Activated naive CD8-positive, alpha-beta T cell treated with anti-CD3 and anti-CD28 coated beads, Interleukin-2, amount 50 U/mL, for 24 hours (primary cell): ENCODE data around the gene MST1.

Experiments
- ATAC-seq: fragments of 150-1000 bp; cut with Tn5 transposase; one replicate; pipeline ENCODE4 v1.10.0; 2021
- DNase-seq: peaks from one replicate; pipeline ENCODE4 v3.0.0; 2021
- H3K27ac Mint-ChIP-seq: one replicate; pipeline ENCODE4 v1.8.0; 2021; ENCODE audit warnings: mild to moderate bottlenecking, mixed read lengths
- H3K27me3 Mint-ChIP-seq: one replicate; pipeline ENCODE4 v1.8.0; 2021; ENCODE audit warnings: mixed read lengths
- H3K36me3 Mint-ChIP-seq: one replicate; pipeline ENCODE4 v1.8.0; 2021; ENCODE audit warnings: low read depth, mixed read lengths
- H3K4me1 Mint-ChIP-seq: one replicate; pipeline ENCODE4 v1.8.0; 2021; ENCODE audit warnings: mixed read lengths
- H3K4me3 Mint-ChIP-seq: one replicate; pipeline ENCODE4 v1.8.0; 2021; ENCODE audit warnings: mild to moderate bottlenecking, moderate library complexity, mixed read lengths
- H3K9me3 Mint-ChIP-seq: one replicate; pipeline ENCODE4 v1.8.0; 2021; ENCODE audit warnings: mixed read lengths

Gene MST1

GRCh38 chr3:49681543-49681942, 7.7 kb downstream of the MST1 start:
- ATAC-seq (no peak), DNase-seq (no peak)
- Mint-ChIP-seq H3K27me3 (no peaks in the 10 kb centered on the region), H3K27ac (no peak overlapping the region), H3K9me3 (no peaks in the 10 kb centered on the region), H3K36me3 (peaks cover 25% of the 10 kb centered on the region), H3K4me3 (no peak overlapping the region), H3K4me1 (peaks cover 5% of the 10 kb centered on the region)

GRCh38 chr3:49681232-49681522, 8.1 kb downstream of the MST1 start:
- no peak for DNase-seq
- no peak for ATAC-seq
- no peaks in the 10 kb centered on the region for H3K9me3 Mint-ChIP-seq
- H3K27me3 Mint-ChIP-seq: no peaks in the 10 kb centered on the region
- peaks cover 27% of the 10 kb centered on the region for H3K36me3 Mint-ChIP-seq
- H3K4me1 Mint-ChIP-seq: peaks cover 7% of the 10 kb centered on the region
- no peak overlapping the region for H3K27ac Mint-ChIP-seq
- no peak overlapping the region for H3K4me3 Mint-ChIP-seq

- peaks cover 32% of the 10 kb centered on the region for H3K36me3 Mint-ChIP-seq
These were observed 8.6 kb downstream of the MST1 start for GRCh38 chr3:49680493-49681231.

GRCh38 chr3:49675912-49676311, 13.4 kb downstream of the MST1 start:
- Mint-ChIP-seq H3K27me3 (no peaks in the 10 kb centered on the region), H3K27ac (no peak overlapping the region), H3K9me3 (no peaks in the 10 kb centered on the region), H3K36me3 (peaks cover 28% of the 10 kb centered on the region), H3K4me1 (peaks cover 35% of the 10 kb centered on the region), H3K4me3 (peak overlapping the region; percentile 91)
- ATAC-seq (no peak), DNase-seq (no peak)

More at GRCh38 chr3:49680493-49681231, 8.6 kb downstream of the MST1 start:
- ATAC-seq: peak; percentile 35
- H3K4me3 Mint-ChIP-seq: no peak overlapping the region
- H3K9me3 Mint-ChIP-seq: no peaks in the 10 kb centered on the region
- peaks cover 13% of the 10 kb centered on the region for H3K4me1 Mint-ChIP-seq
- no peak for DNase-seq
- H3K27ac Mint-ChIP-seq: peak overlapping the region; percentile 46
- no peaks in the 10 kb centered on the region for H3K27me3 Mint-ChIP-seq

GRCh38 chr3:49674497-49674983, 14.7 kb downstream of the MST1 start:
- peak overlapping the region; percentile 91 for H3K4me3 Mint-ChIP-seq
- peaks cover 22% of the 10 kb centered on the region for H3K36me3 Mint-ChIP-seq
- peak overlapping the region; percentile 22 for H3K27ac Mint-ChIP-seq
- DNase-seq (no peak), ATAC-seq (peak; percentile 7)
- H3K27me3 Mint-ChIP-seq: no peaks in the 10 kb centered on the region
- peaks cover 35% of the 10 kb centered on the region for H3K4me1 Mint-ChIP-seq
- H3K9me3 Mint-ChIP-seq: no peaks in the 10 kb centered on the region

- DNase-seq (peak; percentile 98), ATAC-seq (peak; percentile 91)
- Mint-ChIP-seq H3K36me3 (peaks cover 20% of the 10 kb centered on the region), H3K27me3 (no peaks in the 10 kb centered on the region), H3K9me3 (no peaks in the 10 kb centered on the region), H3K27ac (peak within 1 kb of the TSS; percentile 94), H3K4me3 (peak within 1 kb of the TSS; percentile 91), H3K4me1 (peaks cover 35% of the 10 kb centered on the region)
These were observed 15.4 kb downstream of the MST1 start, which contains the start of gene APEH for GRCh38 chr3:49673715-49674496. APEH (plus strand) TSS chr3:49674351; CDS start chr3:49674402, 51 bp downstream.

- Mint-ChIP-seq H3K4me3 (peak overlapping the region; percentile 91), H3K27ac (peak overlapping the region; percentile 94), H3K9me3 (no peaks in the 10 kb centered on the region), H3K4me1 (peaks cover 35% of the 10 kb centered on the region), H3K27me3 (no peaks in the 10 kb centered on the region), H3K36me3 (peaks cover 18% of the 10 kb centered on the region)
- peak; percentile 46 for DNase-seq
- ATAC-seq: peak; percentile 3
These were observed 16.1 kb downstream of the MST1 start for GRCh38 chr3:49673121-49673714.

GRCh38 chr3:49671291-49672288, 17.7 kb downstream of the MST1 start:
- DNase-seq (peak; percentile 80), ATAC-seq (no peak)
- H3K36me3 Mint-ChIP-seq: peaks cover 7% of the 10 kb centered on the region
- H3K9me3 Mint-ChIP-seq: no peaks in the 10 kb centered on the region
- H3K27me3 Mint-ChIP-seq: no peaks in the 10 kb centered on the region
- H3K27ac Mint-ChIP-seq: peak overlapping the region; percentile 63
- H3K4me1 Mint-ChIP-seq: peaks cover 31% of the 10 kb centered on the region
- peak overlapping the region; percentile 66 for H3K4me3 Mint-ChIP-seq

GRCh38 chr3:49670940-49671290, 18.4 kb downstream of the MST1 start:
- Mint-ChIP-seq H3K36me3 (peaks cover 2% of the 10 kb centered on the region), H3K4me3 (no peak overlapping the region), H3K4me1 (peaks cover 27% of the 10 kb centered on the region), H3K27me3 (no peaks in the 10 kb centered on the region), H3K9me3 (no peaks in the 10 kb centered on the region), H3K27ac (no peak overlapping the region)
- ATAC-seq (no peak), DNase-seq (no peak)

GRCh38 chr3:49669352-49669751, 19.9 kb downstream of the MST1 start:
- Mint-ChIP-seq H3K27me3 (no peaks in the 10 kb centered on the region), H3K27ac (no peak overlapping the region)

GRCh38 chr3:49668861-49669260, 20.4 kb downstream of the MST1 start:
- no peaks in the 10 kb centered on the region for H3K36me3 Mint-ChIP-seq
- H3K4me3 Mint-ChIP-seq: no peak overlapping the region
- H3K27ac Mint-ChIP-seq: no peak overlapping the region
- no peaks in the 10 kb centered on the region for H3K27me3 Mint-ChIP-seq
- peaks cover 14% of the 10 kb centered on the region for H3K4me1 Mint-ChIP-seq
- ATAC-seq (no peak), DNase-seq (no peak)
- no peaks in the 10 kb centered on the region for H3K9me3 Mint-ChIP-seq

More at GRCh38 chr3:49669352-49669751, 19.9 kb downstream of the MST1 start:
- no peaks in the 10 kb centered on the region for H3K36me3 Mint-ChIP-seq
- no peak overlapping the region for H3K4me3 Mint-ChIP-seq
- ATAC-seq (no peak), DNase-seq (no peak)
- peaks cover 14% of the 10 kb centered on the region for H3K4me1 Mint-ChIP-seq
- no peaks in the 10 kb centered on the region for H3K9me3 Mint-ChIP-seq

- peaks cover 11% of the 10 kb centered on the region for H3K4me1 Mint-ChIP-seq
- H3K36me3 Mint-ChIP-seq: no peaks in the 10 kb centered on the region
- DNase-seq (no peak), ATAC-seq (no peak)
- H3K27me3 Mint-ChIP-seq: no peaks in the 10 kb centered on the region
- no peaks in the 10 kb centered on the region for H3K9me3 Mint-ChIP-seq
- H3K4me3 Mint-ChIP-seq: no peak overlapping the region
- H3K27ac Mint-ChIP-seq: no peak overlapping the region
These were observed 20.9 kb downstream of the MST1 start for GRCh38 chr3:49668414-49668797.

- H3K27ac Mint-ChIP-seq: no peak overlapping the region
- H3K4me1 Mint-ChIP-seq: peaks cover 7% of the 10 kb centered on the region
- no peak overlapping the region for H3K4me3 Mint-ChIP-seq
- DNase-seq (no peak), ATAC-seq (no peak)
- H3K9me3 Mint-ChIP-seq: no peaks in the 10 kb centered on the region
- no peaks in the 10 kb centered on the region for H3K36me3 Mint-ChIP-seq
- H3K27me3 Mint-ChIP-seq: no peaks in the 10 kb centered on the region
These were observed 21.4 kb downstream of the MST1 start for GRCh38 chr3:49667701-49668413.
